Esophagus muscularis mucosa (tissue), 4 donors: ENCODE data around the gene PTPN4. TPM values are rescaled to one million over a fixed set of nuclear protein-coding genes. Genes with fewer than 3 reads are reported as not detected.

Source experiments
- DNase-seq: peaks from one replicate; pipeline ENCODE4 v3.0.0-alpha.2; 2017; ENCODE audit errors: extremely low spot score
- H3K27ac ChIP-seq, 4 donors: fragments of 200-600 bp; sonication (generic); replicated peaks in 1 of 4; 1 replicate in 3 of 4; 2 replicates in 1 of 4; pipeline ENCODE4 v1.5.1; 2016 to 2019; ENCODE audit warnings: mild to moderate bottlenecking in 1 of 4
- H3K27me3 ChIP-seq, 4 donors: fragments of 200-600 bp; sonication (generic); one replicate each; pipeline versions ENCODE4 v1.5.1 to v1.6.0; 2016 to 2019
- H3K36me3 ChIP-seq, 4 donors: fragments of 200-600 bp; sonication (generic); one replicate each; pipeline ENCODE4 v1.5.1; 2016 to 2019
- H3K4me1 ChIP-seq, 4 donors: fragments of 200-600 bp; sonication (generic); one replicate each; pipeline ENCODE4 v1.5.1; 2016 to 2019
- H3K4me3 ChIP-seq, 4 donors: fragments of 200-600 bp; sonication (generic); 1 replicate in 2 of 4; 2 replicates in 2 of 4; pipeline ENCODE4 v1.5.1; 2016 to 2019; ENCODE audit warnings: mild to moderate bottlenecking in 4 of 4, moderate library complexity in 1 of 4
- H3K9me3 ChIP-seq, 4 donors: fragments of 200-600 bp; sonication (generic); 1 replicate in 3 of 4; 2 replicates in 1 of 4; pipeline ENCODE4 v1.5.1; 2016 to 2019
- EP300 ChIP-seq: sonication (generic); formaldehyde crosslinking; IDR thresholded peaks from one replicate; pipeline ENCODE4 v1.6.1; 2017; ENCODE audit warnings: antibody characterized with exemption
- POLR2A ChIP-seq: fragments of 450-650 bp; IDR thresholded peaks from one replicate; pipeline ENCODE4 v1.6.1; 2017; ENCODE audit warnings: antibody characterized with exemption, moderate library complexity, mild to moderate bottlenecking, low read depth
- POLR2AphosphoS5 ChIP-seq, 2 donors: sonication (generic); formaldehyde crosslinking; IDR thresholded peaks; one replicate each; pipeline ENCODE4 v1.6.1; 2017; ENCODE audit warnings: antibody characterized with exemption in 2 of 2
- WGBS: methylation state at CpG from one replicate; pipeline ENCODE4 v1.1.5; 2018; 5-methylcytosine and 5-hydroxymethylcytosine counted together
- intact Hi-C: fragments of 100-400 bp; cut with DNase I; formaldehyde crosslinking; loops from one replicate; pipeline ENCODE4 v1.15.1; 2023
- total RNA-seq, 4 donors: library from RNA; depleted of rRNA; stranded (reverse); fragments of >200 nt; gene quantifications; one replicate each; pipeline versions ENCODE4 v1.1.0 to v1.2.1, GENCODE V29; 2016
- TF ChIP-seq, protein P1 (sequence below), 3 experiments: fragments of 200-600 bp in 2 of 3; fragments of 450-650 bp in 1 of 3; sonication (generic) in 2 of 3; IDR thresholded peaks; one replicate each; pipeline ENCODE4 v1.5.1; 2017 to 2019; ENCODE audit warnings: antibody characterized with exemption in 3 of 3, mild to moderate bottlenecking in 2 of 3, moderate library complexity in 1 of 3

Gene PTPN4
- total RNA-seq, 4 donors from 2014 or later = 21.3 to 39.9 (median 24.7) TPM

DNA sequence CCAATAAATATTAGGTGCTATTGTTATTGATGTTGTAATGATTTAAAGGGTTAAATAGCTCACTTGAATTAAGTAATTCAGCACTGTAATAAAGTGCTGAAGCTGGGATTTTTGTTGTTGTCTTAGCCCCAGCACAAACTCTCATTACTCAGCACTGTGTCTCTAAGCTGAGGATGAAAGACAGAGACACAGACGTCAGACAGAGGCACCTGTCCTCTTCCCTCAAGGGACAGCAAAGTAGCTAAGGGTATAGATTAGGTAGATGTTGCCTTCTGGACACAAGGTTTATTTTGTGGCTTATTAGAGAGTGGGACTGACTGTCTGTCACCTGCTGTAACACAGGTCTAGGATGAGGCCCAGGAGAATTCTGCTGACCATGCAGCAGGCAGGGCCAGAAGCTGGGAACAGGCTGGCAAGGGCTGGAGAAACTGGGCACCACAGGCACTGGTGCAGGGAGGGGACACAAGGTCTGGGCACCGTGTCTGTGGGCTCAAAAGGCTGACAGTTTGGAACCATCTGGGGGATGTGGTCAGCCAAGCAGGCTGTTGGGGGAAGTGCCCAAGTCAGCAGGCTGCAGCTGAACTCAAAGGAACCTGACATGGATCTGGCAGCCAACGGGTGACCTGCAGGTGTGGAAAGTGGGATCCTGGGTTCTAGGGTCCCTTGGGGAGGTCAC lies 20.0 kb upstream of the PTPN4 start:
- peak; percentile 66 for DNase-seq
- no peak for TF ChIP-seq POLR2A
- no peak for TF ChIP-seq POLR2AphosphoS5 (IDR thresholded peaks at IDR 0.05)
- TF ChIP-seq, protein P1, sequence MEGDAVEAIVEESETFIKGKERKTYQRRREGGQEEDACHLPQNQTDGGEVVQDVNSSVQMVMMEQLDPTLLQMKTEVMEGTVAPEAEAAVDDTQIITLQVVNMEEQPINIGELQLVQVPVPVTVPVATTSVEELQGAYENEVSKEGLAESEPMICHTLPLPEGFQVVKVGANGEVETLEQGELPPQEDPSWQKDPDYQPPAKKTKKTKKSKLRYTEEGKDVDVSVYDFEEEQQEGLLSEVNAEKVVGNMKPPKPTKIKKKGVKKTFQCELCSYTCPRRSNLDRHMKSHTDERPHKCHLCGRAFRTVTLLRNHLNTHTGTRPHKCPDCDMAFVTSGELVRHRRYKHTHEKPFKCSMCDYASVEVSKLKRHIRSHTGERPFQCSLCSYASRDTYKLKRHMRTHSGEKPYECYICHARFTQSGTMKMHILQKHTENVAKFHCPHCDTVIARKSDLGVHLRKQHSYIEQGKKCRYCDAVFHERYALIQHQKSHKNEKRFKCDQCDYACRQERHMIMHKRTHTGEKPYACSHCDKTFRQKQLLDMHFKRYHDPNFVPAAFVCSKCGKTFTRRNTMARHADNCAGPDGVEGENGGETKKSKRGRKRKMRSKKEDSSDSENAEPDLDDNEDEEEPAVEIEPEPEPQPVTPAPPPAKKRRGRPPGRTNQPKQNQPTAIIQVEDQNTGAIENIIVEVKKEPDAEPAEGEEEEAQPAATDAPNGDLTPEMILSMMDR (IDR thresholded peaks at IDR 0.05) = no peak
- Histone ChIP-seq H3K27me3 (no peaks in the 10 kb centered on the region), H3K36me3 (no peaks in the 10 kb centered on the region), H3K4me3 (no peak overlapping the region), H3K4me1 (no peaks in the 10 kb centered on the region), H3K9me3 (no peaks in the 10 kb centered on the region), H3K27ac (no peak overlapping the region)
- 67% methylated on average over 3 of the region's 3 CpGs for WGBS
- intact Hi-C loops = no loop called here

- intact Hi-C loops = no loop called here
- no peaks in the 10 kb centered on the region for H3K27me3 ChIP-seq
- DNase-seq = no peak
- H3K36me3 ChIP-seq = no peaks in the 10 kb centered on the region
- no peak overlapping the region for H3K27ac ChIP-seq
- TF ChIP-seq POLR2A = no peak
- no peak for TF ChIP-seq EP300
- TF ChIP-seq, protein P1 (IDR thresholded peaks at IDR 0.05) = no peak
- no peak for TF ChIP-seq POLR2AphosphoS5 (IDR thresholded peaks at IDR 0.05)
- H3K9me3 ChIP-seq = no peaks in the 10 kb centered on the region
- 98% methylated on average over 3 of the region's 3 CpGs for WGBS
- no peak overlapping the region for H3K4me3 ChIP-seq
- no peaks in the 10 kb centered on the region for H3K4me1 ChIP-seq
Measured at GRCh38 chr2:119741001-119741400, 18.7 kb upstream of the PTPN4 start.

GRCh38 chr2:119741868-119742267 lies 17.9 kb upstream of the PTPN4 start:
- no peaks in the 10 kb centered on the region for H3K36me3 ChIP-seq
- H3K4me1 ChIP-seq = no peaks in the 10 kb centered on the region
- H3K9me3 ChIP-seq = no peaks in the 10 kb centered on the region
- H3K4me3 ChIP-seq = no peak overlapping the region
- no peaks in the 10 kb centered on the region for H3K27me3 ChIP-seq
- 89% methylated on average over 3 of the region's 3 CpGs for WGBS
- intact Hi-C loops = no loop called here
- peak; percentile 82 for DNase-seq
- H3K27ac ChIP-seq = no peak overlapping the region
- TF ChIP-seq EP300 (no peak), POLR2AphosphoS5 (IDR thresholded peaks at IDR 0.05) (no peak), POLR2A (no peak)
- TF ChIP-seq, protein P1 (IDR thresholded peaks at IDR 0.05) = no peak

DNA sequence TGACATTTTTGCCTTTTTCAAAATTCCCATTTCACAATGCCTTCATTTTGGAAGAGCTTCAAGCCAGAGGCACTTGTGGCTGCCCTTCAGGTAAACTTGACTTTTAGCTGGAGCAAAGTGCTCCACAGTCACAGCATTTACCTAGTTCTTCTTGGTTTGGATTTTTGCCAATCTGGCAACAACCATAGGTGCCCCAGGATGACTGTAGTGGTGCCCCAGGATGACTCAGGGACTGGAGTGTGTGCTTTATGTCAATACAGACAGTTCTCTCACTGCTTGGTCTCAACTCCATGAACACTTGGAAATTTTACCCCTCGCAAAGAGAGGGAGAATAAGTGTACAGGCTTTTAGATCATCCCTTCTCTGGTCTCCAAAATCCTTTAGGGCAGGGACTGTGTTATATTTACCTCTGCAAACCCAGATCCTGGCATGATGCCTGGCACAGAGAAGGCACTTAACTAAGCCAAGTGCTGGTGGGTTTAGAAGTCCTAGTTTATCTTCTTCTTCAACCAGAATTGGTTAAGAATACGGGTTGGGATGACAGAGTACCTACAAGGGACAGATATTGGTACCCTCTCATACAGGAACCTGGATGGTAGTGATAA lies 15.3 kb upstream of the PTPN4 start:
- WGBS = 73% methylated on average over 2 of the region's 2 CpGs
- no peaks in the 10 kb centered on the region for H3K9me3 ChIP-seq
- TF ChIP-seq POLR2A (no peak), EP300 (no peak), POLR2AphosphoS5 (IDR thresholded peaks at IDR 0.05) (no peak)
- TF ChIP-seq, protein P1 (IDR thresholded peaks at IDR 0.05) = no peak
- H3K4me1 ChIP-seq = no peaks in the 10 kb centered on the region
- H3K36me3 ChIP-seq = no peaks in the 10 kb centered on the region
- no peak overlapping the region for H3K4me3 ChIP-seq
- intact Hi-C loops = no loop called here
- no peak for DNase-seq
- no peaks in the 10 kb centered on the region for H3K27me3 ChIP-seq
- H3K27ac ChIP-seq = no peak overlapping the region

- TF ChIP-seq POLR2AphosphoS5 (IDR thresholded peaks at IDR 0.05) (no peak), POLR2A (no peak), EP300 (no peak)
- TF ChIP-seq, protein P1 (IDR thresholded peaks at IDR 0.05) = no peak
- intact Hi-C loops = no loop called here
- no peak overlapping the region for H3K27ac ChIP-seq
- H3K27me3 ChIP-seq = no peaks in the 10 kb centered on the region
- no peaks in the 10 kb centered on the region for H3K36me3 ChIP-seq
- DNase-seq = no peak
- no peaks in the 10 kb centered on the region for H3K9me3 ChIP-seq
- 79% methylated on average over 2 of the region's 2 CpGs for WGBS
- H3K4me3 ChIP-seq = no peak overlapping the region
- no peaks in the 10 kb centered on the region for H3K4me1 ChIP-seq
Measured at GRCh38 chr2:119745566-119745965, 14.2 kb upstream of the PTPN4 start.
